AG04449 (cell line): ENCODE results near the gene TRMT44.

Source experiments
- CTCF ChIA-PET: fragments of 350-600 bp; formaldehyde crosslinking; extraction: SDS; loops from one replicate; lab custom pipeline; 2021; ENCODE audit warnings: antibody characterized with exemption; lab: Yijun Ruan, JAX
- POLR2A ChIA-PET: fragments of 400-600, 350-600 bp; formaldehyde crosslinking; extraction: SDS; loops from one replicate; lab custom pipeline; 2020; ENCODE audit warnings: antibody characterized with exemption, inconsistent platforms; lab: Yijun Ruan, JAX
- DNase-seq: peaks from one replicate; pipeline ENCODE4 v3.0.0-alpha.2; 2010; ENCODE audit warnings: low read depth, low spot score
- H3K4me3 ChIP-seq: 2 replicates; pipeline ENCODE4 v1.5.1; 2011; ENCODE audit warnings: low read depth, mild to moderate bottlenecking, control low read depth, low read length
- CTCF ChIP-seq: IDR thresholded peaks from one replicate; pipeline ENCODE4 v1.5.1; 2011; ENCODE audit warnings: mild to moderate bottlenecking, moderate library complexity, low read length, control low read depth, inconsistent platforms; ENCODE audit not compliant: insufficient read depth; ENCODE audit errors: missing control alignments

The TRMT44 gene

GRCh38 chr4:8441499-8442091 lies 1.0 kb downstream of the TRMT44 start:
- TF ChIP-seq CTCF, result no peak
- H3K4me3 ChIP-seq, result peak overlapping the region; percentile 81
- ChIA-PET POLR2A (interaction anchor here (1.8 kb wide), 1 partner anchor 13 kb away, joined by 10 read pairs; no protein-coding TSS in a partner anchor), CTCF (interaction anchor here (0.8 to 2.8 kb wide), 3 partner anchors 10 to 199 kb away, joined by 3 to 7 read pairs (median 3); no protein-coding TSS in a partner anchor)
- DNase-seq, result no peak

- H3K4me3 ChIP-seq, result no peak overlapping the region
- no peak for TF ChIP-seq CTCF
- ChIA-PET POLR2A (interaction anchor here (0.6 kb wide), 1 partner anchor 170 kb away, joined by 3 read pairs; no protein-coding TSS in a partner anchor), CTCF (interaction anchor here (1.4 kb wide), 1 partner anchor 12 kb away, joined by 3 read pairs; no protein-coding TSS in a partner anchor)
- DNase-seq, result no peak
Measured at GRCh38 chr4:8442596-8443358, 2.2 kb downstream of the TRMT44 start.

- POLR2A ChIA-PET, result interaction anchor here (0.6 kb wide), 1 partner anchor 169 kb away, joined by 3 read pairs; no protein-coding TSS in a partner anchor
- no peak overlapping the region for H3K4me3 ChIP-seq
- CTCF ChIA-PET, result no interaction called here
- TF ChIP-seq CTCF, result no peak
- DNase-seq, result no peak
Measured at GRCh38 chr4:8443801-8444200, 3.2 kb downstream of the TRMT44 start.

- ChIA-PET POLR2A (no interaction called here), CTCF (interaction anchor here (1.7 to 3.3 kb wide), 2 partner anchors 10 to 22 kb away, joined by 5 to 14 read pairs; no protein-coding TSS in a partner anchor)
- no peak overlapping the region for H3K4me3 ChIP-seq
- TF ChIP-seq CTCF, result no peak
- DNase-seq, result no peak
Measured at GRCh38 chr4:8446122-8446521, 5.5 kb downstream of the TRMT44 start.

- DNase-seq, result no peak
- TF ChIP-seq CTCF, result no peak
- no peak overlapping the region for H3K4me3 ChIP-seq
- ChIA-PET POLR2A (no interaction called here), CTCF (interaction anchor here (1.7 to 4.7 kb wide), 3 partner anchors 8 to 17 kb away, joined by 4 to 37 read pairs (median 5); partner anchors contain the start of genes ACOX3 and TRMT44)
Measured at GRCh38 chr4:8451440-8452182, 11.0 kb downstream of the TRMT44 start.
